ENCODE data around the gene SMYD3.

Gene SMYD3

GRCh38 chr1:245877976-245878375 is 629.1 kb downstream of the SMYD3 start:
- H2AFZ ChIP-seq (ENCODE audit: low read depth, low read length, severe bottlenecking), result no peak overlapping the region
- no peaks in the 10 kb centered on the region for H3K27me3 ChIP-seq (ENCODE audit: low read length)
- H3K79me2 ChIP-seq (ENCODE audit: insufficient read depth, low read length), result no peaks in the 10 kb centered on the region
- TF ChIP-seq EZH2phosphoT487 (conservative IDR thresholded peaks at IDR 0.05; ENCODE audit: low read length), result no peak
- no peak for TF ChIP-seq CTCF (IDR thresholded peaks at IDR 0.05; ENCODE audit: insufficient read depth, low read length, poor library complexity, severe bottlenecking)
- no peaks in the 10 kb centered on the region for H3F3A ChIP-seq (ENCODE audit: insufficient read depth)
- no peak overlapping the region for H3K4me3 ChIP-seq (ENCODE audit: insufficient read depth, low read length, poor library complexity, severe bottlenecking)
- no peaks in the 10 kb centered on the region for H4K20me1 ChIP-seq (ENCODE audit: low read depth, low read length)
- H3K27ac ChIP-seq (ENCODE audit: low read depth, low read length), result no peak overlapping the region
- no peaks in the 10 kb centered on the region for H3K9me2 ChIP-seq (replicated peaks; ENCODE audit: insufficient read depth, low read length)
- H3K36me3 ChIP-seq (ENCODE audit: low read length), result no peaks in the 10 kb centered on the region
- H3K9ac ChIP-seq (ENCODE audit: low read length), result no peak overlapping the region
- no peaks in the 10 kb centered on the region for H3K9me3 ChIP-seq (ENCODE audit: insufficient read depth, low read length)
- no peak overlapping the region for H3K4me2 ChIP-seq (ENCODE audit: low read depth, low read length, poor library complexity, severe bottlenecking)

- Histone ChIP-seq H3K36me3 (ENCODE audit: low read length) (no peaks in the 10 kb centered on the region), H3K27ac (ENCODE audit: low read depth, low read length) (no peak overlapping the region), H3F3A (ENCODE audit: insufficient read depth) (no peaks in the 10 kb centered on the region), H3K79me2 (ENCODE audit: insufficient read depth, low read length) (no peaks in the 10 kb centered on the region), H3K9ac (ENCODE audit: low read length) (no peak overlapping the region), H3K9me2 (replicated peaks; ENCODE audit: insufficient read depth, low read length) (no peaks in the 10 kb centered on the region), H3K4me3 (ENCODE audit: insufficient read depth, low read length, poor library complexity, severe bottlenecking) (no peak overlapping the region), H4K20me1 (ENCODE audit: low read depth, low read length) (no peaks in the 10 kb centered on the region), H3K27me3 (ENCODE audit: low read length) (no peaks in the 10 kb centered on the region), H2AFZ (ENCODE audit: low read depth, low read length, severe bottlenecking) (no peak overlapping the region), H3K9me3 (ENCODE audit: insufficient read depth, low read length) (no peaks in the 10 kb centered on the region), H3K4me2 (ENCODE audit: low read depth, low read length, poor library complexity, severe bottlenecking) (no peak overlapping the region)
- TF ChIP-seq EZH2phosphoT487 (conservative IDR thresholded peaks at IDR 0.05; ENCODE audit: low read length) (no peak), CTCF (IDR thresholded peaks at IDR 0.05; ENCODE audit: insufficient read depth, low read length, poor library complexity, severe bottlenecking) (no peak)
Observed at GRCh38 chr1:245876586-245876985, 630.5 kb downstream of the SMYD3 start.

- Histone ChIP-seq H3K4me2 (ENCODE audit: low read depth, low read length, poor library complexity, severe bottlenecking) (no peak overlapping the region), H3K36me3 (ENCODE audit: low read length) (no peaks in the 10 kb centered on the region), H3K4me3 (ENCODE audit: insufficient read depth, low read length, poor library complexity, severe bottlenecking) (no peak overlapping the region), H4K20me1 (ENCODE audit: low read depth, low read length) (no peaks in the 10 kb centered on the region), H2AFZ (ENCODE audit: low read depth, low read length, severe bottlenecking) (no peak overlapping the region), H3F3A (ENCODE audit: insufficient read depth) (no peaks in the 10 kb centered on the region), H3K79me2 (ENCODE audit: insufficient read depth, low read length) (no peaks in the 10 kb centered on the region), H3K27ac (ENCODE audit: low read depth, low read length) (no peak overlapping the region), H3K27me3 (ENCODE audit: low read length) (no peaks in the 10 kb centered on the region), H3K9ac (ENCODE audit: low read length) (no peak overlapping the region), H3K9me3 (ENCODE audit: insufficient read depth, low read length) (no peaks in the 10 kb centered on the region), H3K9me2 (replicated peaks; ENCODE audit: insufficient read depth, low read length) (no peaks in the 10 kb centered on the region)
- TF ChIP-seq EZH2phosphoT487 (conservative IDR thresholded peaks at IDR 0.05; ENCODE audit: low read length) (no peak), CTCF (IDR thresholded peaks at IDR 0.05; ENCODE audit: insufficient read depth, low read length, poor library complexity, severe bottlenecking) (no peak)
Observed at GRCh38 chr1:245875581-245876261, 631.4 kb downstream of the SMYD3 start.
